Measurements from ENCODE around the gene FRMD1. TPM values are rescaled to one million over a fixed set of nuclear protein-coding genes. Genes with fewer than 3 reads are reported as not detected.

Gene FRMD1
- total and polyA plus RNA-seq, 2 donors (not counting 1 experiment from before 2014, with no cell fraction given): not detected

DNA sequence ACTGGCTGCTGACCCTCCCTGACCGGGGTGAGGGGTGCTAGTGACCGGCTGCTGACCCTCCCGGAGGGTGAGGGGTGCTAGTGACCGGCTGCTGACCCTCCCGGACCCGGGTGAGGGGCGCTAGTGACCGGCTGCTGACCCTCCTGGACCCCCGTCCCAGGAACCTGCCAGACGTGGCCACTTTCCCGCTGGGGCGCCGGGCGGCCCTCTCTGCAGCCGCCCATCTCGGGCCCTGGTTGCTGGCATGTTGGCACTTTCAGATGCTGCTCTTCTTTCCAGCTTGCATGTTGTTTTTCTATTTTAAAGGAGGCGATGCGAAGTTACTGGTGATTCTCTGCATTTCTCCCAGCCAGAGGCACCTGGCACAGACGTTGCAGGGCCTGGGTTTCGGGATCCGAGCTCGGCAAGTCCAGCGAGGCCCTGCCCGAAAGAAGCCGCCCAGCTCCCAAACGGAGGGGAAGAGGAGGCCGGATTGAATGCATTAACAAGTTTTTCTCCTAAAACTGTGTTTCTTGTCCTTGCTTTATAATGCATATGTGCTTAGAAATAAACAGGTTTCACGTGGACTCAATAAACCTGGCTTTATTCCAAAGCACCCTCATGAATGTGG, 34.4 kb downstream of the FRMD1 start:
- Mint-ChIP-seq H3K9me3 (ENCODE audit: insufficient read depth) (no peaks in the 10 kb centered on the region), H3K27me3 (no peaks in the 10 kb centered on the region), H3K4me3 (no peak overlapping the region), H3K27ac (no peak overlapping the region), H3K4me1 (no peaks in the 10 kb centered on the region)
- Histone ChIP-seq H3K4me1 (ENCODE audit: control insufficient read depth in 2 of 2, insufficient read depth in 2 of 2, low read length in 2 of 2) (no peaks in the 10 kb centered on the region), H3K79me2 (ENCODE audit: control insufficient read depth, insufficient read depth, low read length) (no peaks in the 10 kb centered on the region), H3K9me3 (ENCODE audit: control extremely low read depth in 1 of 3, control insufficient read depth in 2 of 3, insufficient read depth in 1 of 3, low read length in 2 of 3) (peaks cover 0 to 60% (median 11%) of the 10 kb centered on the region in 3 donors), H2AFZ (ENCODE audit: insufficient read depth, low read depth, low read length, poor library complexity, severe bottlenecking) (no peak overlapping the region), H3K27ac (ENCODE audit: low read length in 2 of 2) (no peak overlapping the region), H3K27me3 (replicated peaks in 1 of 4; ENCODE audit: control extremely low read depth in 1 of 4, control insufficient read depth in 3 of 4, insufficient read depth in 4 of 4, low read length in 3 of 4) (no peaks in the 10 kb centered on the region), H3K36me3 (replicated peaks in 1 of 2; ENCODE audit: control extremely low read depth in 1 of 2, control insufficient read depth in 1 of 2, extremely low read depth in 1 of 2, insufficient read depth in 2 of 2, low read length in 1 of 2) (no peaks in the 10 kb centered on the region), H3K4me2 (replicated peaks; ENCODE audit: low read depth, low read length, poor library complexity, severe bottlenecking) (no peak overlapping the region), H3K4me3 (ENCODE audit: control extremely low read depth in 1 of 5, extremely low read depth in 1 of 5, insufficient read depth in 1 of 5, low read depth in 2 of 5, low read length in 4 of 5) (no peak overlapping the region), H3K9ac (ENCODE audit: low read length) (no peak overlapping the region), H4K20me1 (ENCODE audit: control insufficient read depth, insufficient read depth, low read length, poor library complexity, severe bottlenecking) (no peaks in the 10 kb centered on the region)
- WGBS (ENCODE audit: insufficient coverage): 94% methylated on average over 28 of the region's 28 CpGs
- POLR2A ChIA-PET: no interaction called here
- CTCF ChIA-PET: no interaction called here
- intact Hi-C loops (cut with micrococcal nuclease): no loop called here
- TF ChIP-seq EZH2 (IDR thresholded peaks at IDR 0.05; ENCODE audit: borderline replicate concordance, insufficient read depth, low read depth, low read length, poor library complexity, severe bottlenecking) (no peak), CTCF (IDR thresholded peaks at IDR 0.05) (no peak)
- DNase-seq: no peak
- no peak for ATAC-seq (ENCODE audit: low read depth)

- Histone ChIP-seq H3K27ac (ENCODE audit: low read length in 2 of 2) (no peak overlapping the region), H3K36me3 (replicated peaks in 1 of 2; ENCODE audit: control extremely low read depth in 1 of 2, control insufficient read depth in 1 of 2, extremely low read depth in 1 of 2, insufficient read depth in 2 of 2, low read length in 1 of 2) (no peaks in the 10 kb centered on the region), H3K4me2 (replicated peaks; ENCODE audit: low read depth, low read length, poor library complexity, severe bottlenecking) (no peak overlapping the region), H3K27me3 (replicated peaks in 1 of 4; ENCODE audit: control extremely low read depth in 1 of 4, control insufficient read depth in 3 of 4, insufficient read depth in 4 of 4, low read length in 3 of 4) (no peaks in the 10 kb centered on the region), H3K4me1 (ENCODE audit: control insufficient read depth in 2 of 2, insufficient read depth in 2 of 2, low read length in 2 of 2) (no peaks in the 10 kb centered on the region), H4K20me1 (ENCODE audit: control insufficient read depth, insufficient read depth, low read length, poor library complexity, severe bottlenecking) (no peaks in the 10 kb centered on the region), H3K4me3 (ENCODE audit: control extremely low read depth in 1 of 5, extremely low read depth in 1 of 5, insufficient read depth in 1 of 5, low read depth in 2 of 5, low read length in 4 of 5) (no peak overlapping the region), H3K9ac (ENCODE audit: low read length) (no peak overlapping the region), H3K9me3 (ENCODE audit: control extremely low read depth in 1 of 3, control insufficient read depth in 2 of 3, insufficient read depth in 1 of 3, low read length in 2 of 3) (peaks cover 0 to 66% (median 17%) of the 10 kb centered on the region in 3 donors), H3K79me2 (ENCODE audit: control insufficient read depth, insufficient read depth, low read length) (no peaks in the 10 kb centered on the region), H2AFZ (ENCODE audit: insufficient read depth, low read depth, low read length, poor library complexity, severe bottlenecking) (no peak overlapping the region)
- WGBS (ENCODE audit: insufficient coverage): 86% methylated on average over 12 of the region's 21 CpGs
- DNase-seq (no peak), ATAC-seq (ENCODE audit: low read depth) (no peak)
- intact Hi-C loops (cut with micrococcal nuclease): no loop called here
- Mint-ChIP-seq H3K4me3 (no peak overlapping the region), H3K27me3 (no peaks in the 10 kb centered on the region), H3K27ac (no peak overlapping the region), H3K9me3 (ENCODE audit: insufficient read depth) (no peaks in the 10 kb centered on the region), H3K4me1 (no peaks in the 10 kb centered on the region)
- TF ChIP-seq EZH2 (IDR thresholded peaks at IDR 0.05; ENCODE audit: borderline replicate concordance, insufficient read depth, low read depth, low read length, poor library complexity, severe bottlenecking) (no peak), CTCF (IDR thresholded peaks at IDR 0.05) (no peak)
- ChIA-PET POLR2A (no interaction called here), CTCF (no interaction called here)
Measured at GRCh38 chr6:168043848-168044415, 35.1 kb downstream of the FRMD1 start.
